Spleen (tissue), 7 donors: ENCODE data around the gene LRRC8B.

Experiments
- POLR2AphosphoS5 ChIP-seq, 3 donors: sonication (generic); formaldehyde crosslinking; IDR thresholded peaks; one replicate each; pipeline ENCODE4 v1.5.1; 2017; ENCODE audit warnings: antibody characterized with exemption in 3 of 3
- TF ChIP-seq, protein P1 (sequence below), 11 experiments: fragments of 200-600 bp in 7 of 11; fragments of 450-650 bp in 4 of 11; sonication (generic) in 4 of 11; IDR thresholded peaks in 8 of 11; conservative IDR thresholded peaks in 3 of 11; 1 replicate in 7 of 11; 2 replicates in 4 of 11; pipeline versions ENCODE4 v1.4.0 to v1.8.0; 2016 to 2021; ENCODE audit warnings: antibody characterized with exemption in 11 of 11, inconsistent platforms in 4 of 11, mild to moderate bottlenecking in 1 of 11
- donor health status: DM: no; HTN: no; CAD: no; lungs with moderate emphysema.
- donor health status: DM: no; HTN: no; CAD: no.
- donor health status: DM: no; HTN: no; CAD: no.

DNA sequence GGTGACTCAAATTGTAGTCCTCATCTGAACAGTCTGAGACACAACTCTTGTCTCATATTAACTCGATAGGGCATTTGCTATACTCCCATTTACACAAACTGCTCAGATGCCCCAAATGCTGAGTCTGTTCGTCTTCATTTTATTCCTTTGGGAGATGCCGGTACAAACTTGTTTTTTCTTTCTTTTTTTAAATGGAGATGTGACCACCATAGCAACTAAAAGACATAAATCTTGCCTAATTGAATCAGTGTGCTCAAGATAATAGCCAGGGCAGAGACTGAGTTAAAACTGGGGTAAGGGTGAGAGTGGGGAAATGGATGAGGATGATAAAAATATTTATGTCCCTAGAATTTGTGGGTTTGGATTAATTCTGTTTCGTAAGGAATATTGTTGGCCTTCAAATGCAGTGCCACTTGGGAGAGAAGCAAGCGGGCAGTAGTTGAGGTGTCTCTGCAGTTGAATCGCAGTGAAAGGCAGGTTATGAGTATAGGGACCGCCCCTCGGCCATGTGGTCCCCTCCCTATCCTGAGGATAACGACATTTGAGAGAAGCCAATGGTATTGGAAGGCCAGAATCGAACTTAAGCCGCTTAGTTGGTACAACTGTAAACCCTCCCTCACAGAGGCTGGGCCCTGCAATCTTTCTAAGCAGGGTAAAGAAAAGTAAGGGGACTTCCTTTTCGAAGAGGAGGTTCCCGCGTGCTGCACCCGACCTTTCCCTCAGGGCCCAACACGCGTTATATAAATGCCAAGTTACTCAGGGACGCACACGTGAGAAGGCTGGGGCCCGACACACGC lies 859 bp upstream of the LRRC8B start:
- TF ChIP-seq, protein P1, sequence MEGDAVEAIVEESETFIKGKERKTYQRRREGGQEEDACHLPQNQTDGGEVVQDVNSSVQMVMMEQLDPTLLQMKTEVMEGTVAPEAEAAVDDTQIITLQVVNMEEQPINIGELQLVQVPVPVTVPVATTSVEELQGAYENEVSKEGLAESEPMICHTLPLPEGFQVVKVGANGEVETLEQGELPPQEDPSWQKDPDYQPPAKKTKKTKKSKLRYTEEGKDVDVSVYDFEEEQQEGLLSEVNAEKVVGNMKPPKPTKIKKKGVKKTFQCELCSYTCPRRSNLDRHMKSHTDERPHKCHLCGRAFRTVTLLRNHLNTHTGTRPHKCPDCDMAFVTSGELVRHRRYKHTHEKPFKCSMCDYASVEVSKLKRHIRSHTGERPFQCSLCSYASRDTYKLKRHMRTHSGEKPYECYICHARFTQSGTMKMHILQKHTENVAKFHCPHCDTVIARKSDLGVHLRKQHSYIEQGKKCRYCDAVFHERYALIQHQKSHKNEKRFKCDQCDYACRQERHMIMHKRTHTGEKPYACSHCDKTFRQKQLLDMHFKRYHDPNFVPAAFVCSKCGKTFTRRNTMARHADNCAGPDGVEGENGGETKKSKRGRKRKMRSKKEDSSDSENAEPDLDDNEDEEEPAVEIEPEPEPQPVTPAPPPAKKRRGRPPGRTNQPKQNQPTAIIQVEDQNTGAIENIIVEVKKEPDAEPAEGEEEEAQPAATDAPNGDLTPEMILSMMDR (IDR thresholded peaks at IDR 0.05 in 8 of 11, conservative IDR thresholded peaks at IDR 0.05 in 3 of 11), result no peak
- TF ChIP-seq POLR2AphosphoS5 (IDR thresholded peaks at IDR 0.05), result no peak
